Suprapubic skin (tissue), 3 donors: ENCODE measurements around the gene KCNH6.

Source experiments
- POLR2A ChIP-seq, 2 donors: fragments of 450-650 bp; IDR thresholded peaks; one replicate each; pipeline ENCODE4 v1.6.1; 2017; ENCODE audit warnings: antibody characterized with exemption in 2 of 2, mild to moderate bottlenecking in 2 of 2, moderate library complexity in 2 of 2
- TF ChIP-seq, protein P1 (sequence below), 2 donors: fragments of 200-600 bp in 1 of 2; fragments of 450-650 bp in 1 of 2; sonication (generic) in 1 of 2; IDR thresholded peaks; one replicate each; pipeline ENCODE4 v1.5.1; 2016 to 2019; ENCODE audit warnings: antibody characterized with exemption in 2 of 2, mild to moderate bottlenecking in 1 of 2, moderate library complexity in 1 of 2

- TF ChIP-seq, protein P1, sequence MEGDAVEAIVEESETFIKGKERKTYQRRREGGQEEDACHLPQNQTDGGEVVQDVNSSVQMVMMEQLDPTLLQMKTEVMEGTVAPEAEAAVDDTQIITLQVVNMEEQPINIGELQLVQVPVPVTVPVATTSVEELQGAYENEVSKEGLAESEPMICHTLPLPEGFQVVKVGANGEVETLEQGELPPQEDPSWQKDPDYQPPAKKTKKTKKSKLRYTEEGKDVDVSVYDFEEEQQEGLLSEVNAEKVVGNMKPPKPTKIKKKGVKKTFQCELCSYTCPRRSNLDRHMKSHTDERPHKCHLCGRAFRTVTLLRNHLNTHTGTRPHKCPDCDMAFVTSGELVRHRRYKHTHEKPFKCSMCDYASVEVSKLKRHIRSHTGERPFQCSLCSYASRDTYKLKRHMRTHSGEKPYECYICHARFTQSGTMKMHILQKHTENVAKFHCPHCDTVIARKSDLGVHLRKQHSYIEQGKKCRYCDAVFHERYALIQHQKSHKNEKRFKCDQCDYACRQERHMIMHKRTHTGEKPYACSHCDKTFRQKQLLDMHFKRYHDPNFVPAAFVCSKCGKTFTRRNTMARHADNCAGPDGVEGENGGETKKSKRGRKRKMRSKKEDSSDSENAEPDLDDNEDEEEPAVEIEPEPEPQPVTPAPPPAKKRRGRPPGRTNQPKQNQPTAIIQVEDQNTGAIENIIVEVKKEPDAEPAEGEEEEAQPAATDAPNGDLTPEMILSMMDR (IDR thresholded peaks at IDR 0.05) = no peak
- no peak for TF ChIP-seq POLR2A (IDR thresholded peaks at IDR 0.05)
Measured at GRCh38 chr17:63517825-63518534, 5.2 kb upstream of the KCNH6 start.
